IMR-90 (cell line): ENCODE data around the gene MCTP1. TPM values are rescaled to one million over a fixed set of nuclear protein-coding genes. Genes with fewer than 3 reads are reported as not detected.

Experiments used
- ATAC-seq: fragments of 200-7000 bp; cut with Tn5 transposase; 2 replicates; pipeline ENCODE4 v1.9.1; 2020; ENCODE audit warnings: low read depth, mild to moderate bottlenecking, moderate library complexity
- BruUV-seq: library from RNA; stranded (reverse); fragments of 400-500 nt; replicated peaks from 2 replicates; lab custom pipeline; 2021; lab: Mats Ljungman, UMichigan
- CTCF ChIA-PET: fragments of 300-600 bp; formaldehyde crosslinking; extraction: SDS; loops from one replicate; lab custom pipeline; 2021; ENCODE audit warnings: antibody characterized with exemption; lab: Yijun Ruan, JAX
- POLR2A ChIA-PET: fragments of 300-600 bp; sonication (Branson Sonifier 250); formaldehyde crosslinking; loops from one replicate; lab custom pipeline; 2022; ENCODE audit warnings: antibody characterized with exemption; ENCODE audit not compliant: unreplicated experiment; lab: Charles Lee
- DNase-seq: peaks from one replicate; pipeline ENCODE4 v3.0.0; 2013
- H2AFZ ChIP-seq: replicated peaks from 2 replicates; pipeline ENCODE3; 2013; ENCODE audit warnings: low read length, mild to moderate bottlenecking; ENCODE audit not compliant: poor library complexity
- H2AK5ac ChIP-seq: 2 replicates; pipeline ENCODE4 v1.6.1; 2013; ENCODE audit warnings: low read depth, low read length, inconsistent platforms
- H2AK9ac ChIP-seq: replicated peaks from 2 replicates; pipeline ENCODE3; 2013; ENCODE audit warnings: mild to moderate bottlenecking, low read depth, low read length, moderate library complexity; ENCODE audit not compliant: poor library complexity
- H2BK120ac ChIP-seq: 2 replicates; pipeline ENCODE4 v1.6.1; 2013; ENCODE audit warnings: low read depth, low read length, inconsistent platforms
- H2BK15ac ChIP-seq: 3 replicates; pipeline ENCODE4 v1.6.1; 2013; ENCODE audit warnings: low read depth, low read length, inconsistent platforms
- H2BK20ac ChIP-seq: 2 replicates; pipeline ENCODE4 v1.6.1; 2013; ENCODE audit warnings: low read depth, mild to moderate bottlenecking, inconsistent platforms, low read length, moderate library complexity
- H2BK5ac ChIP-seq: 2 replicates; pipeline ENCODE4 v1.6.1; 2013; ENCODE audit warnings: mild to moderate bottlenecking, low read depth, low read length, inconsistent platforms; ENCODE audit not compliant: poor library complexity, severe bottlenecking
- H3K14ac ChIP-seq: replicated peaks from 2 replicates; pipeline ENCODE4 v1.6.1; 2013; ENCODE audit warnings: low read depth, low read length, inconsistent platforms
- H3K18ac ChIP-seq: 2 replicates; pipeline ENCODE4 v1.6.1; 2013; ENCODE audit warnings: low read depth, low read length, control low read depth
- H3K23ac ChIP-seq: 2 replicates; pipeline ENCODE4 v1.6.1; 2013; ENCODE audit warnings: low read depth, low read length, inconsistent platforms
- H3K27ac ChIP-seq: 2 replicates; pipeline ENCODE4 v1.5.1; 2013; ENCODE audit warnings: mild to moderate bottlenecking, control low read depth, low read length; ENCODE audit not compliant: insufficient read depth
- H3K27me3 ChIP-seq: 2 replicates; pipeline ENCODE4 v1.6.1; 2013; ENCODE audit warnings: low read length; ENCODE audit not compliant: control insufficient read depth, insufficient read depth
- H3K36me3 ChIP-seq: 2 replicates; pipeline ENCODE4 v1.6.1; 2013; ENCODE audit warnings: low read length, mixed read lengths; ENCODE audit not compliant: control insufficient read depth, insufficient read depth
- H3K4ac ChIP-seq: 2 replicates; pipeline ENCODE4 v1.6.1; 2013; ENCODE audit warnings: low read depth, low read length, inconsistent platforms
- H3K4me1 ChIP-seq: 2 replicates; pipeline ENCODE4 v1.6.1; 2013; ENCODE audit warnings: low read length, mixed read lengths; ENCODE audit not compliant: control insufficient read depth, insufficient read depth
- H3K4me2 ChIP-seq: 2 replicates; pipeline ENCODE4 v1.6.1; 2013; ENCODE audit warnings: low read depth, mild to moderate bottlenecking, control low read depth, low read length, moderate library complexity
- H3K4me3 ChIP-seq: 2 replicates; pipeline ENCODE4 v1.5.1; 2013; ENCODE audit warnings: low read depth, mild to moderate bottlenecking, control low read depth, low read length, moderate library complexity; ENCODE audit not compliant: insufficient read depth
- H3K56ac ChIP-seq: 2 replicates; pipeline ENCODE4 v1.6.1; 2013; ENCODE audit warnings: low read length, inconsistent platforms; ENCODE audit not compliant: insufficient read depth; ENCODE audit errors: extremely low read depth
- H3K79me1 ChIP-seq, 2 experiments: 2 replicates each; pipeline ENCODE4 v1.6.1; 2013; ENCODE audit warnings: low read length in 2 of 2, inconsistent platforms in 1 of 2, low read depth in 1 of 2
- H3K9ac ChIP-seq: 2 replicates; pipeline ENCODE4 v1.6.1; 2013; ENCODE audit warnings: low read depth, low read length, control low read depth
- H3K9me1 ChIP-seq: 2 replicates; pipeline ENCODE4 v1.6.1; 2013; ENCODE audit warnings: low read length, inconsistent platforms; ENCODE audit not compliant: insufficient read depth
- H3K9me3 ChIP-seq: 2 replicates; pipeline ENCODE4 v1.6.1; 2013; ENCODE audit warnings: low read length; ENCODE audit not compliant: control insufficient read depth, insufficient read depth
- H4K20me1 ChIP-seq: 2 replicates; pipeline ENCODE4 v1.6.1; 2013; ENCODE audit warnings: low read length, inconsistent platforms; ENCODE audit not compliant: insufficient read depth
- H4K5ac ChIP-seq: 2 replicates; pipeline ENCODE4 v1.6.1; 2013; ENCODE audit warnings: mild to moderate bottlenecking, low read depth, low read length, control low read depth
- H4K8ac ChIP-seq, 2 experiments: 2 replicates each; pipeline ENCODE4 v1.6.1; 2013; ENCODE audit warnings: low read depth in 2 of 2, low read length in 2 of 2, control low read depth in 1 of 2, inconsistent platforms in 1 of 2
- H4K91ac ChIP-seq: 2 replicates; pipeline ENCODE4 v1.6.1; 2013; ENCODE audit warnings: low read depth, low read length, inconsistent platforms; ENCODE audit not compliant: insufficient read depth
- BHLHE40 ChIP-seq: fragments of 150-350 bp; IDR thresholded peaks from 2 replicates; pipeline ENCODE4 v1.6.1; 2016; ENCODE audit warnings: mild to moderate bottlenecking, low read depth, low read length
- CEBPB ChIP-seq: IDR thresholded peaks from 2 replicates; pipeline ENCODE4 v1.6.1; 2012; ENCODE audit warnings: low read depth, low read length, improper control_type of control experiment
- CHD1 ChIP-seq: IDR thresholded peaks from 2 replicates; pipeline ENCODE4 v1.6.1; 2012; ENCODE audit warnings: low read depth, low read length, improper control_type of control experiment
- FOS ChIP-seq: fragments of 150-350 bp; IDR thresholded peaks from 2 replicates; pipeline ENCODE4 v1.6.1; 2016; ENCODE audit warnings: low read depth, low read length
- MAFK ChIP-seq: IDR thresholded peaks from 2 replicates; pipeline ENCODE4 v1.6.1; 2012; ENCODE audit warnings: low read depth, low read length, improper control_type of control experiment
- MAZ ChIP-seq: IDR thresholded peaks from 2 replicates; pipeline ENCODE4 v1.6.1; 2012; ENCODE audit warnings: low read depth, mild to moderate bottlenecking, low read length, improper control_type of control experiment, moderate library complexity, borderline replicate concordance
- MXI1 ChIP-seq: IDR thresholded peaks from 2 replicates; pipeline ENCODE4 v1.6.1; 2012; ENCODE audit warnings: low read depth, mild to moderate bottlenecking, low read length, moderate library complexity, borderline replicate concordance
- NFE2L2 ChIP-seq: fragments of 150-350 bp; IDR thresholded peaks from 2 replicates; pipeline ENCODE4 v1.6.1; 2016; ENCODE audit warnings: low read depth, mild to moderate bottlenecking, low read length
- POLR2A ChIP-seq: IDR thresholded peaks from 2 replicates; pipeline ENCODE4 v1.6.1; 2012; ENCODE audit warnings: mild to moderate bottlenecking, low read depth, low read length
- RAD21 ChIP-seq: IDR thresholded peaks from 2 replicates; pipeline ENCODE4 v1.6.1; 2012; ENCODE audit warnings: low read length, improper control_type of control experiment
- RCOR1 ChIP-seq: IDR thresholded peaks from 2 replicates; pipeline ENCODE4 v1.6.1; 2012; ENCODE audit warnings: mild to moderate bottlenecking, low read length, improper control_type of control experiment; ENCODE audit not compliant: insufficient replicate concordance
- RFX5 ChIP-seq: IDR thresholded peaks from 2 replicates; pipeline ENCODE4 v1.8.0; 2012; ENCODE audit warnings: low read depth, mild to moderate bottlenecking, low read length, moderate library complexity
- SMC3 ChIP-seq: fragments of 150-350 bp; IDR thresholded peaks from 2 replicates; pipeline ENCODE4 v1.6.1; 2016; ENCODE audit warnings: low read depth, mild to moderate bottlenecking, antibody characterized with exemption, low read length, moderate library complexity
- WGBS, 2 experiments: methylation state at CpG; one replicate each; pipeline versions ENCODE4 v1.1.5 to v1.1.7; 2013; ENCODE audit warnings: missing lambda C conversion rate in 2 of 2; ENCODE audit not compliant: insufficient read length in 1 of 2; ENCODE audit errors: extremely low coverage in 2 of 2; 5-methylcytosine and 5-hydroxymethylcytosine counted together
- dilution Hi-C: fragments of 300-500 bp; cut with HindIII; formaldehyde crosslinking; loops from one replicate; pipeline ENCODE4 v1.14.3; 2018; ENCODE audit warnings: low sequenced_read_pairs; ENCODE audit not compliant: unreplicated experiment
- in situ Hi-C: fragments of 300-500 bp; cut with MboI; formaldehyde crosslinking; loops from 3 replicates; pipeline ENCODE4 v1.14.3; 2019; ENCODE audit warnings: low sequenced_read_pairs, inconsistent platforms, mixed read lengths
- intact Hi-C: fragments of 100-400 bp; cut with micrococcal nuclease; formaldehyde crosslinking; loops from 2 replicates; pipeline ENCODE4 v1.10.0; 2022
- polyA plus RNA-seq, 3 experiments: library from polyadenylated mRNA; depleted of rRNA; stranded (reverse); fragments of >200 nt; gene quantifications; 2 replicates each; pipeline ENCODE4 v1.2.3, GENCODE V29; 2012; ENCODE audit warnings: low replicate concordance in 1 of 3
- total RNA-seq: library from RNA; depleted of rRNA; stranded (reverse); fragments of >200 nt; gene quantifications from 2 replicates; pipeline ENCODE4 v1.2.3, GENCODE V29; 2012
- TF ChIP-seq, protein P1 (sequence below): fragments of 150-350 bp; IDR thresholded peaks from 2 replicates; pipeline ENCODE4 v1.6.1; 2017; ENCODE audit warnings: mild to moderate bottlenecking, antibody characterized with exemption, low read length, low read depth
- TF ChIP-seq, protein P2 (sequence below): conservative IDR thresholded peaks from 2 replicates; pipeline ENCODE4 v1.5.1; 2012; ENCODE audit warnings: mild to moderate bottlenecking, low read depth, low read length, improper control_type of control experiment
- TF ChIP-seq, protein P3 (sequence below): fragments of 150-350 bp; IDR thresholded peaks from 2 replicates; pipeline ENCODE4 v1.6.1; 2016; ENCODE audit warnings: low read depth, mild to moderate bottlenecking, low read length, moderate library complexity, borderline replicate concordance

The MCTP1 gene
- total and polyA plus RNA-seq, 2 of the 4 experiments (the other 2 are of a cell fraction) = 0.21 TPM; not detected in 1

DNA sequence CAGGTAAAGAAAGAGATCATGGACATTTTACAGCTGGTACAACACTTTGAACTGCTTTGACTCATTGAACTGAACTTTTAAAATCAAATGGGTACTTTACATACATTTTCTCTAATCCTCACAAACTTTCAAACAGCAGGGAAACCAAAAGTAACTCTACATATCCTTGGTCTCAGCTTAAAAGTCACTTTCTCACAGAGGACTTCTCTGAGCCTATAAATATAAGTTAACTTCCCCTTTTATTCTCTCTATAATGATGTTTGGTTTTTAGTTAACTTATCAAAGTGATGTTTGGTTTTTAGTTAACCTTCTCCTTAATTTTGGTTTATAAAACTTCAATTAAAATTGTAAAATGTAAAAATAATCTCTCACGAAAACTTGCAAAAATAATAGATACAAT is 209.8 kb downstream of the MCTP1 start:
- in situ Hi-C loops (no loop called here), dilution Hi-C loops (no loop called here), intact Hi-C loops (no loop called here)
- no peak for DNase-seq
- Histone ChIP-seq H2AFZ (no peak overlapping the region), H3K27ac (no peak overlapping the region), H3K4me3 (no peak overlapping the region), H4K20me1 (no peaks in the 10 kb centered on the region), H3K79me1 (no peaks in the 10 kb centered on the region), H3K56ac (no peak overlapping the region), H3K9me1 (no peaks in the 10 kb centered on the region), H2AK5ac (no peak overlapping the region), H3K4me2 (no peak overlapping the region), H4K5ac (no peak overlapping the region), H2AK9ac (no peak overlapping the region), H2BK15ac (no peak overlapping the region), H3K4ac (no peak overlapping the region), H4K91ac (no peak overlapping the region), H3K14ac (no peak overlapping the region), H2BK120ac (no peak overlapping the region), H3K23ac (no peak overlapping the region), H3K36me3 (no peaks in the 10 kb centered on the region), H2BK5ac (no peak overlapping the region), H3K4me1 (no peaks in the 10 kb centered on the region), H4K8ac (no peak overlapping the region), H3K9me3 (no peaks in the 10 kb centered on the region), H2BK20ac (no peak overlapping the region), H3K9ac (no peak overlapping the region), H3K27me3 (no peaks in the 10 kb centered on the region), H3K18ac (no peak overlapping the region)
- no CpG with 5 or more reads among the region's 1 CpG for WGBS, 2 experiments
- ATAC-seq = no peak
- no peak for TF ChIP-seq MXI1
- TF ChIP-seq, protein P1, sequence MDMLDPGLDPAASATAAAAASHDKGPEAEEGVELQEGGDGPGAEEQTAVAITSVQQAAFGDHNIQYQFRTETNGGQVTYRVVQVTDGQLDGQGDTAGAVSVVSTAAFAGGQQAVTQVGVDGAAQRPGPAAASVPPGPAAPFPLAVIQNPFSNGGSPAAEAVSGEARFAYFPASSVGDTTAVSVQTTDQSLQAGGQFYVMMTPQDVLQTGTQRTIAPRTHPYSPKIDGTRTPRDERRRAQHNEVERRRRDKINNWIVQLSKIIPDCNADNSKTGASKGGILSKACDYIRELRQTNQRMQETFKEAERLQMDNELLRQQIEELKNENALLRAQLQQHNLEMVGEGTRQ = no peak
- no peak for TF ChIP-seq MAZ
- TF ChIP-seq CEBPB = no peak
- TF ChIP-seq, protein P2, sequence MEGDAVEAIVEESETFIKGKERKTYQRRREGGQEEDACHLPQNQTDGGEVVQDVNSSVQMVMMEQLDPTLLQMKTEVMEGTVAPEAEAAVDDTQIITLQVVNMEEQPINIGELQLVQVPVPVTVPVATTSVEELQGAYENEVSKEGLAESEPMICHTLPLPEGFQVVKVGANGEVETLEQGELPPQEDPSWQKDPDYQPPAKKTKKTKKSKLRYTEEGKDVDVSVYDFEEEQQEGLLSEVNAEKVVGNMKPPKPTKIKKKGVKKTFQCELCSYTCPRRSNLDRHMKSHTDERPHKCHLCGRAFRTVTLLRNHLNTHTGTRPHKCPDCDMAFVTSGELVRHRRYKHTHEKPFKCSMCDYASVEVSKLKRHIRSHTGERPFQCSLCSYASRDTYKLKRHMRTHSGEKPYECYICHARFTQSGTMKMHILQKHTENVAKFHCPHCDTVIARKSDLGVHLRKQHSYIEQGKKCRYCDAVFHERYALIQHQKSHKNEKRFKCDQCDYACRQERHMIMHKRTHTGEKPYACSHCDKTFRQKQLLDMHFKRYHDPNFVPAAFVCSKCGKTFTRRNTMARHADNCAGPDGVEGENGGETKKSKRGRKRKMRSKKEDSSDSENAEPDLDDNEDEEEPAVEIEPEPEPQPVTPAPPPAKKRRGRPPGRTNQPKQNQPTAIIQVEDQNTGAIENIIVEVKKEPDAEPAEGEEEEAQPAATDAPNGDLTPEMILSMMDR = no peak
- no peak for TF ChIP-seq BHLHE40
- TF ChIP-seq CHD1 = no peak
- no peak for TF ChIP-seq FOS
- TF ChIP-seq NFE2L2 = no peak
- TF ChIP-seq RFX5 = no peak
- TF ChIP-seq SMC3 = no peak
- no peak for TF ChIP-seq RAD21
- TF ChIP-seq RCOR1 = no peak
- TF ChIP-seq POLR2A = no peak
- TF ChIP-seq, protein P3, sequence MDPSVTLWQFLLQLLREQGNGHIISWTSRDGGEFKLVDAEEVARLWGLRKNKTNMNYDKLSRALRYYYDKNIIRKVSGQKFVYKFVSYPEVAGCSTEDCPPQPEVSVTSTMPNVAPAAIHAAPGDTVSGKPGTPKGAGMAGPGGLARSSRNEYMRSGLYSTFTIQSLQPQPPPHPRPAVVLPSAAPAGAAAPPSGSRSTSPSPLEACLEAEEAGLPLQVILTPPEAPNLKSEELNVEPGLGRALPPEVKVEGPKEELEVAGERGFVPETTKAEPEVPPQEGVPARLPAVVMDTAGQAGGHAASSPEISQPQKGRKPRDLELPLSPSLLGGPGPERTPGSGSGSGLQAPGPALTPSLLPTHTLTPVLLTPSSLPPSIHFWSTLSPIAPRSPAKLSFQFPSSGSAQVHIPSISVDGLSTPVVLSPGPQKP = no peak
- TF ChIP-seq MAFK = no peak
- CTCF ChIA-PET = no interaction called here
- no TSS peak for BruUV-seq
- POLR2A ChIA-PET = no interaction called here
